ENCODE measurements around the gene PISD.
"Not testable (repeated sequence)": the region's sequence is repeated elsewhere in the genome, so short reads cannot be mapped to it uniquely, and the experiment has no call there.

Gene PISD

GRCh38 chr22:31662668-31663037 is 638 bp upstream of the PISD start:
- TF ChIP-seq L3MBTL2 (conservative IDR thresholded peaks at IDR 0.05) (no peak), SP1 (IDR thresholded peaks at IDR 0.05) (no peak), ARNT (IDR thresholded peaks at IDR 0.05) (no peak), LEF1 (IDR thresholded peaks at IDR 0.05; ENCODE audit: borderline replicate concordance) (no peak), PKNOX1 (IDR thresholded peaks at IDR 0.05) (no peak), SUZ12 (IDR thresholded peaks at IDR 0.05) (no peak), FOXK2 (IDR thresholded peaks at IDR 0.05) (no peak), HDGF (IDR thresholded peaks at IDR 0.05; ENCODE audit: borderline replicate concordance) (no peak)
- DNase-seq (ENCODE audit: extremely low spot score) = no peak
- POLR2A ChIA-PET = interaction anchor here (0.7 to 2.8 kb wide), 32 partner anchors 9 to 749 kb away, joined by 3 to 35 read pairs (median 4); partner anchors contain the start of genes DEPDC5, PRR14L and RTCB
- CTCF ChIA-PET = interaction anchor here (0.6 to 2.4 kb wide), 5 partner anchors 68 to 308 kb away, joined by 3 to 10 read pairs (median 4); no protein-coding TSS in a partner anchor

GRCh38 chr22:31660860-31661341 is 1.1 kb downstream of the PISD start:
- ChIA-PET CTCF (interaction anchor here (1.6 to 2.4 kb wide), 2 partner anchors 105 to 310 kb away, joined by 6 to 10 read pairs; no protein-coding TSS in a partner anchor), POLR2A (interaction anchor here (1.8 to 2.8 kb wide), 6 partner anchors 14 to 309 kb away, joined by 9 to 35 read pairs (median 16); partner anchors contain the start of gene DEPDC5)
- DNase-seq (ENCODE audit: extremely low spot score) = not testable (repeated sequence)

- TF ChIP-seq ELF4 (IDR thresholded peaks at IDR 0.05) (no peak), ARNT (IDR thresholded peaks at IDR 0.05) (no peak), NFRKB (IDR thresholded peaks at IDR 0.05) (no peak), FOXA1 (IDR thresholded peaks at IDR 0.05) (no peak), LEF1 (IDR thresholded peaks at IDR 0.05; ENCODE audit: borderline replicate concordance) (no peak), BHLHE40 (IDR thresholded peaks at IDR 0.05; ENCODE audit: borderline replicate concordance) (no peak), SUZ12 (IDR thresholded peaks at IDR 0.05) (no peak), FOXK2 (IDR thresholded peaks at IDR 0.05) (no peak), L3MBTL2 (conservative IDR thresholded peaks at IDR 0.05) (no peak), PKNOX1 (IDR thresholded peaks at IDR 0.05) (no peak), TARDBP (IDR thresholded peaks at IDR 0.05) (no peak), HDGF (IDR thresholded peaks at IDR 0.05; ENCODE audit: borderline replicate concordance) (no peak)
- DNase-seq (ENCODE audit: extremely low spot score) = no peak
- POLR2A ChIA-PET = no interaction called here
- CTCF ChIA-PET = no interaction called here
Measured at GRCh38 chr22:31659246-31659645, 2.8 kb downstream of the PISD start.

GRCh38 chr22:31654408-31654807 is 7.6 kb downstream of the PISD start:
- DNase-seq (ENCODE audit: extremely low spot score) = no peak
- POLR2A ChIA-PET = no interaction called here
- no peak for TF ChIP-seq HDGF (IDR thresholded peaks at IDR 0.05; ENCODE audit: borderline replicate concordance)
- TF ChIP-seq NFRKB (IDR thresholded peaks at IDR 0.05) = no peak
- CTCF ChIA-PET = no interaction called here

GRCh38 chr22:31653944-31654343 is 8.1 kb downstream of the PISD start:
- TF ChIP-seq SUZ12 (IDR thresholded peaks at IDR 0.05) = no peak
- no peak for TF ChIP-seq ZNF384 (IDR thresholded peaks at IDR 0.05)
- no peak for TF ChIP-seq HDGF (IDR thresholded peaks at IDR 0.05; ENCODE audit: borderline replicate concordance)
- no peak for TF ChIP-seq CTBP1 (IDR thresholded peaks at IDR 0.05; ENCODE audit: borderline replicate concordance)
- TF ChIP-seq L3MBTL2 (conservative IDR thresholded peaks at IDR 0.05) = no peak
- TF ChIP-seq FOXK2 (IDR thresholded peaks at IDR 0.05) = no peak
- no peak for TF ChIP-seq TARDBP (IDR thresholded peaks at IDR 0.05)
- TF ChIP-seq FOXM1 (IDR thresholded peaks at IDR 0.05; ENCODE audit: borderline replicate concordance) = no peak
- TF ChIP-seq NFRKB (IDR thresholded peaks at IDR 0.05) = no peak
- no peak for TF ChIP-seq LEF1 (IDR thresholded peaks at IDR 0.05; ENCODE audit: borderline replicate concordance)
- no peak for TF ChIP-seq FOXA1 (IDR thresholded peaks at IDR 0.05)
- no peak for TF ChIP-seq ELF4 (IDR thresholded peaks at IDR 0.05)
- TF ChIP-seq SP1 (IDR thresholded peaks at IDR 0.05) = no peak
- no peak for TF ChIP-seq BHLHE40 (IDR thresholded peaks at IDR 0.05; ENCODE audit: borderline replicate concordance)
- TF ChIP-seq ARNT (IDR thresholded peaks at IDR 0.05) = no peak
- CTCF ChIA-PET = no interaction called here
- no peak for DNase-seq (ENCODE audit: extremely low spot score)
- POLR2A ChIA-PET = interaction anchor here (1.1 kb wide), 1 partner anchor 8 kb away, joined by 7 read pairs; the partner anchor contains the start of gene PISD

- ChIA-PET CTCF (no interaction called here), POLR2A (interaction anchor here (1.1 kb wide), 1 partner anchor 9 kb away, joined by 7 read pairs; the partner anchor contains the start of gene PISD)
- DNase-seq (ENCODE audit: extremely low spot score) = no peak
- TF ChIP-seq ZNF384 (IDR thresholded peaks at IDR 0.05) (no peak), SP1 (IDR thresholded peaks at IDR 0.05) (no peak), FOXM1 (IDR thresholded peaks at IDR 0.05; ENCODE audit: borderline replicate concordance) (no peak), ARNT (IDR thresholded peaks at IDR 0.05) (no peak), L3MBTL2 (conservative IDR thresholded peaks at IDR 0.05) (no peak), HDGF (IDR thresholded peaks at IDR 0.05; ENCODE audit: borderline replicate concordance) (no peak), LEF1 (IDR thresholded peaks at IDR 0.05; ENCODE audit: borderline replicate concordance) (no peak), FOXK2 (IDR thresholded peaks at IDR 0.05) (no peak), PKNOX1 (IDR thresholded peaks at IDR 0.05) (no peak), FOXA1 (IDR thresholded peaks at IDR 0.05) (no peak), CTBP1 (IDR thresholded peaks at IDR 0.05; ENCODE audit: borderline replicate concordance) (no peak), TARDBP (IDR thresholded peaks at IDR 0.05) (no peak), NFRKB (IDR thresholded peaks at IDR 0.05) (no peak), BHLHE40 (IDR thresholded peaks at IDR 0.05; ENCODE audit: borderline replicate concordance) (no peak), SUZ12 (IDR thresholded peaks at IDR 0.05) (no peak)
Measured at GRCh38 chr22:31652911-31653684, 8.9 kb downstream of the PISD start.
